PC-9 (cell line): ENCODE measurements around the gene HS3ST4. TPM values are rescaled to one million over a fixed set of nuclear protein-coding genes. Genes with fewer than 3 reads are reported as not detected.

ENCODE experiments used
- BruUV-seq: library from RNA; stranded (reverse); fragments of 400-500 nt; replicated peaks from 2 replicates; lab custom pipeline; 2021; lab: Mats Ljungman, UMichigan
- CTCF ChIA-PET: fragments of 300-600 bp; sonication (Branson Sonifier 250); formaldehyde crosslinking; loops from one replicate; lab custom pipeline; 2022; ENCODE audit warnings: antibody characterized with exemption; lab: Charles Lee
- POLR2A ChIA-PET: fragments of 300-600 bp; sonication (Branson Sonifier 250); formaldehyde crosslinking; loops from one replicate; lab custom pipeline; 2022; ENCODE audit warnings: antibody characterized with exemption; ENCODE audit not compliant: unreplicated experiment; lab: Charles Lee
- DNase-seq, 2 experiments: peaks; one replicate each; pipeline versions ENCODE4 v3.0.0 to v3.0.0-alpha.2; 2015 to 2022; ENCODE audit warnings: mixed read lengths in 1 of 2
- H2AFZ ChIP-seq: fragments of 200-600 bp; sonication (generic); 2 replicates; pipeline ENCODE4 v1.8.1; 2017; ENCODE audit warnings: antibody characterized with exemption
- H3F3A ChIP-seq: fragments of 200-600 bp; sonication (generic); 2 replicates; pipeline ENCODE4 v1.8.1; 2017; ENCODE audit warnings: antibody characterized with exemption, mild to moderate bottlenecking, low read depth; ENCODE audit not compliant: insufficient read depth
- H3K27ac ChIP-seq: fragments of 200-600 bp; sonication (generic); 2 replicates; pipeline ENCODE4 v1.6.1; 2016; ENCODE audit warnings: mixed run types
- H3K27me3 ChIP-seq: fragments of 200-600 bp; sonication (generic); 2 replicates; pipeline ENCODE4 v1.6.1; 2016; ENCODE audit warnings: low read depth, mixed run types; ENCODE audit not compliant: insufficient read depth
- H3K36me3 ChIP-seq: fragments of 200-600 bp; sonication (generic); 2 replicates; pipeline ENCODE4 v1.6.1; 2016; ENCODE audit warnings: low read depth, mixed run types
- H3K4me1 ChIP-seq: fragments of 200-600 bp; sonication (generic); replicated peaks from 2 replicates; pipeline ENCODE4 v1.6.1; 2016; ENCODE audit warnings: mixed run types; ENCODE audit not compliant: insufficient read depth
- H3K4me2 ChIP-seq: fragments of 200-600 bp; sonication (generic); 2 replicates; pipeline ENCODE4 v1.6.1; 2017; ENCODE audit warnings: mixed run types
- H3K4me3 ChIP-seq: fragments of 200-600 bp; sonication (generic); 2 replicates; pipeline ENCODE4 v1.6.1; 2016; ENCODE audit warnings: mixed run types
- H3K79me2 ChIP-seq: fragments of 200-600 bp; sonication (generic); 2 replicates; pipeline ENCODE4 v1.6.1; 2017; ENCODE audit warnings: low read depth, mixed run types
- H3K9me2 ChIP-seq: fragments of 200-600 bp; sonication (generic); 2 replicates; pipeline ENCODE4 v1.8.1; 2017; ENCODE audit warnings: mild to moderate bottlenecking; ENCODE audit not compliant: insufficient read depth
- H3K9me3 ChIP-seq: fragments of 200-600 bp; sonication (generic); 2 replicates; pipeline ENCODE4 v1.8.1; 2016; ENCODE audit warnings: low read depth; ENCODE audit not compliant: insufficient read depth
- H4K20me1 ChIP-seq: fragments of 200-600 bp; sonication (generic); 2 replicates; pipeline ENCODE4 v1.8.1; 2017; ENCODE audit not compliant: insufficient read depth
- EZH2 ChIP-seq: fragments of 200-600 bp; sonication (generic); IDR thresholded peaks from 2 replicates; pipeline ENCODE4 v1.8.0; 2017; ENCODE audit warnings: antibody characterized with exemption, low read depth
- intact Hi-C: fragments of 100-400 bp; cut with micrococcal nuclease; formaldehyde crosslinking; loops from one replicate; pipeline ENCODE4 v1.10.0; 2022; ENCODE audit not compliant: unreplicated experiment
- total RNA-seq: library from RNA; stranded (reverse); gene quantifications from 2 replicates; pipeline ENCODE4 v1.2.3, GENCODE V29; 2021
- TF ChIP-seq, protein P1 (sequence below): fragments of 200-600 bp; sonication (generic); conservative IDR thresholded peaks from 2 replicates; pipeline ENCODE4 v1.6.1; 2017; ENCODE audit warnings: mixed run types, antibody characterized with exemption, mild to moderate bottlenecking, moderate library complexity

Gene HS3ST4
- total RNA-seq, 1 experiment from 2014 or later: not detected

DNA sequence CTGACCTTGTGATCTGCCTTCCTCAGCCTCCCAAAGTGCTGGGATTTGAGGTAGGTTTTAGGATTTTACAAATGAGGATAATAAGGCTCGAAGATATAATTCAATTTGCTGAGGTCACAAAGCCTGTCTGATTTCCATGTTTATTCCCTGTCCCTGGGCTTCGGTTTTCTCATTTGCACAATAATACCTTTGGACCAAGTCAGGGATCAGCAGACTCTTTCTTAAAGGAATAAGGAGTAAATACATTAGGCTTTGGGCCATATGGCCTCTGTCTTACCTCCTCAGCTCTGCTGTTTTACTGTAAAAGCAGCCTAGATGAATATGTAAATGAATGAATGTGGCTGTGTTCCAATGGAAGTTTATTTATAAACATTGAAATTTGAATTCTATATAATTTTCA, 442.8 kb downstream of the HS3ST4 start:
- Histone ChIP-seq H3K36me3 (no peaks in the 10 kb centered on the region), H2AFZ (no peak overlapping the region), H3F3A (no peaks in the 10 kb centered on the region), H3K4me3 (no peak overlapping the region), H3K9me2 (no peaks in the 10 kb centered on the region), H4K20me1 (no peaks in the 10 kb centered on the region), H3K4me2 (no peak overlapping the region), H3K79me2 (no peaks in the 10 kb centered on the region), H3K27me3 (peaks cover 7% of the 10 kb centered on the region; the same call in 1 of the 2 replicates), H3K4me1 (no peaks in the 10 kb centered on the region), H3K27ac (no peak overlapping the region), H3K9me3 (no peaks in the 10 kb centered on the region)
- intact Hi-C loops: loop anchor here (10.0 kb wide), 1 partner anchor 60 kb away; no protein-coding TSS in a partner anchor
- TF ChIP-seq, protein P1, sequence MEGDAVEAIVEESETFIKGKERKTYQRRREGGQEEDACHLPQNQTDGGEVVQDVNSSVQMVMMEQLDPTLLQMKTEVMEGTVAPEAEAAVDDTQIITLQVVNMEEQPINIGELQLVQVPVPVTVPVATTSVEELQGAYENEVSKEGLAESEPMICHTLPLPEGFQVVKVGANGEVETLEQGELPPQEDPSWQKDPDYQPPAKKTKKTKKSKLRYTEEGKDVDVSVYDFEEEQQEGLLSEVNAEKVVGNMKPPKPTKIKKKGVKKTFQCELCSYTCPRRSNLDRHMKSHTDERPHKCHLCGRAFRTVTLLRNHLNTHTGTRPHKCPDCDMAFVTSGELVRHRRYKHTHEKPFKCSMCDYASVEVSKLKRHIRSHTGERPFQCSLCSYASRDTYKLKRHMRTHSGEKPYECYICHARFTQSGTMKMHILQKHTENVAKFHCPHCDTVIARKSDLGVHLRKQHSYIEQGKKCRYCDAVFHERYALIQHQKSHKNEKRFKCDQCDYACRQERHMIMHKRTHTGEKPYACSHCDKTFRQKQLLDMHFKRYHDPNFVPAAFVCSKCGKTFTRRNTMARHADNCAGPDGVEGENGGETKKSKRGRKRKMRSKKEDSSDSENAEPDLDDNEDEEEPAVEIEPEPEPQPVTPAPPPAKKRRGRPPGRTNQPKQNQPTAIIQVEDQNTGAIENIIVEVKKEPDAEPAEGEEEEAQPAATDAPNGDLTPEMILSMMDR: no peak
- TF ChIP-seq EZH2: no peak
- ChIA-PET CTCF (no interaction called here), POLR2A (no interaction called here)
- DNase-seq: no peak
- no TSS peak for BruUV-seq

DNA sequence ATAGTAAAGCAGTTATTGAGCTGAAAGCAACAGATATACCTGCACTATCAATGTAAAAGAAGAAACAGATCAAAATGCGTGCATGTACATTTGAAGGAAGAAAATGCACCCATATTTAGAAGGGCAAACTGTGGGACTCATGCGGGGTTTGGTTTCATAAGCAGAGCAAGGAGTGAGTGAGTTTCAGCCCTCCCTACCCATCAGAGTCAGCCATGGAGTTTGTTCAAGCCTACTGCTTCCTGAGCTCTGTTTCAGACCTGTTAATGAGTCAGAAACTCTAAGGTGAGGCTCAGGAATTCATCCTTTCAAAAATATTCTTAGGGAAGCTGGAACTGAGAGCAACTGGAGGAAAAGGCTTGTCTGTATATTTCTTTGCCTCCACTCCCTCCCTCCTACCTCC, 446.2 kb downstream of the HS3ST4 start:
- no peaks in the 10 kb centered on the region for H3K9me3 ChIP-seq
- no peak overlapping the region for H3K27ac ChIP-seq
- intact Hi-C loops: loop anchor here (10.0 kb wide), 1 partner anchor 57 kb away; no protein-coding TSS in a partner anchor
- no peaks in the 10 kb centered on the region for H3F3A ChIP-seq
- no peaks in the 10 kb centered on the region for H3K79me2 ChIP-seq
- DNase-seq: no peak
- ChIA-PET CTCF (no interaction called here), POLR2A (no interaction called here)
- no peaks in the 10 kb centered on the region for H3K9me2 ChIP-seq
- H3K4me1 ChIP-seq: no peaks in the 10 kb centered on the region
- BruUV-seq: no TSS peak
- no peak overlapping the region for H3K4me3 ChIP-seq
- H2AFZ ChIP-seq: no peak overlapping the region
- no peaks in the 10 kb centered on the region for H3K36me3 ChIP-seq
- TF ChIP-seq EZH2: no peak
- TF ChIP-seq, protein P1: no peak
- H4K20me1 ChIP-seq: no peaks in the 10 kb centered on the region
- H3K27me3 ChIP-seq: peaks cover 7% of the 10 kb centered on the region; the same call in 1 of the 2 replicates
- H3K4me2 ChIP-seq: no peak overlapping the region

DNA sequence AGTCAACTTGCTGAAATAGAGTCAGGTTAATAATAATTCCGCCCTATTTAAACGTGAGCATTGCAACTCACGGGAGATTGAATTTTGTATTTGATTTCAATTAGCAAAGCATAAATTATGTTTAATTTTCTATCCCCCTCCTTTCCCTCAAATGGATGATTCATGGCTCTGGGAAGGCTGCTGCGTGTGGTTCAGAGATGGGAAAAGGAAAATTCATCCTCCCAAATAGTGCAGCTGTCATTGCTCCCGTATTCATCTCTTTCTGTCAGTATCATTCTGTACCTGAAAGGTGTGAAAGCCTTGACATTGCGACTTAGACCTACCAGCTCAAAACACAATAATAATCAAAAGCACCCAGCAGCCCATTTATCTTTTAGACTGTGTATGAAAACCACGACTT, 447.3 kb downstream of the HS3ST4 start:
- ChIA-PET POLR2A (no interaction called here), CTCF (no interaction called here)
- Histone ChIP-seq H4K20me1 (no peaks in the 10 kb centered on the region), H3K4me1 (no peaks in the 10 kb centered on the region), H2AFZ (no peak overlapping the region), H3K4me3 (no peak overlapping the region), H3K9me2 (no peaks in the 10 kb centered on the region), H3K9me3 (no peaks in the 10 kb centered on the region), H3F3A (no peaks in the 10 kb centered on the region), H3K36me3 (no peaks in the 10 kb centered on the region), H3K27ac (no peak overlapping the region), H3K79me2 (no peaks in the 10 kb centered on the region), H3K4me2 (no peak overlapping the region), H3K27me3 (peaks cover 7% of the 10 kb centered on the region; the same call in 1 of the 2 replicates)
- intact Hi-C loops: loop anchor here (10.0 kb wide), 1 partner anchor 56 kb away; no protein-coding TSS in a partner anchor
- DNase-seq: no peak
- no TSS peak for BruUV-seq
- TF ChIP-seq, protein P1: no peak
- TF ChIP-seq EZH2: no peak
